HG03378 (cell line): ENCODE data around the gene C1orf232.

Experiments
- ATAC-seq: cut with Tn5 transposase; IDR thresholded peaks from one replicate; pipeline ENCODE4 v1.9.1; 2021; ENCODE audit warnings: mild to moderate bottlenecking, moderate library complexity; ENCODE audit not compliant: unreplicated experiment

The C1orf232 gene

DNA sequence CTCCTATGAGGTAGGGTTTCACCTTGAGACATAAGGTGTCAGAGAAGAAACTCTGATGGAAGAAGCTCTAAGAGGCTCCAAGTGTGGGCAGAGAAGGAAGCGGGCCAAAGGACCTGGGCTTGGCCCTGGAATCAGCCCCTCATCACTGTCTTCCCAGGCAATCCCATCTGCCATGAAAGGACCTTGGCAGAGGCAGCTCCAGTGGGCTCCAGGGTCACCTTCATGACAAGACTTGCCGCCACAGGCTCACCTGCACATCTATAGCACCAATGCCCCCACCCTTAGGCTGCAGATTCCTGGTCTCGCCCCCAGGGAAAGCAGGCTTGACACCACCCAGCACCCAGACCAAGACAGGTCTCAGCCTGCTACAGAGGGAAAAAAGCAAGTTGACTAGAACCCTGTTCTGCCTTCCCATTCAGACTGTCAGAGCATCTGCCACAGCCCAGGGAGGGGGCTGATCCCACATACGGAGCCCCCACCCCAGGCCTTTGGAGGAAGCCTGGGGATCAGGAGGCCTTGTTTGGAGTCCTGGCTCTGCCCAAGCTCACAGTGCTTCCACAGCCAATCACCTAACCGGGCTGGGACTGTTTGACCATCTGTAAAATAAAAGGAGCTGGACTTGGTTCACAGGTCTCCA, 10.4 kb downstream of the C1orf232 start:
- ATAC-seq = no peak

DNA sequence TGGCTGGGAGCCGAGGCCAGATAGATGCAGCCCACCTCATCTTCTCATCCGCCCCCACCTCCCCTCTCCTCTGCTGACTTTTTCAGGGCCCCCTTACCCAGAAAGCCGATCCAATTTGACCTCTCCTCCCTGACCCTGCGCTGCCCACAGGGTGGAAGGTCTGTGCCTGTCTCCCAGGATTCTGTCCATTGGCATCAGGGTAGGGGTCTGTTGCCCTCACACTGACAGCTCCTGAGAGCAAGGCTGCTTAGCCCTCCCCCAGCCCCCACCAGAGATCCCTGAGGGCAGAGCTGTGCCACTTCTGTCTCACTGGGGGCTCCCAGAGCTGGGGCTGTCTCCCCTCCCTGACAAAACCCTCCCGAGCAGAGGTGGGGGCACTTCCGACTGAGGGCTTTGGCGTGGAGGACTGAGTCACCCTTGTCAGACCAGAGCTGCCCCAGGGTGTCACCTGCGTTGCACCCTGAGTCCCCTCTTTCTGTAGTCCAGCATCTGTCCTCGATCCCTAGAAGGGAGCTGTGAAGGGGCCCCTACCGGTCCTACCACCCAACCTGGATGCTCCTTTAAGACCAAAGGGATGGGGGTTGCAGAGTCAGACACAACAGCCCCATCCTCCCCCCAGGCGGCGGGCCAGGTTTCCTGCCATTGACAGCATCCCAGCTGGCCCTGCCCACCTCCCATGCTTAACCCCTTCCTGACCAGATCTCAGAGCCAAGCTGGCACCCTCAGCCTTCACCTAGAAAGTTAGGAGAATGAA, 12.3 kb downstream of the C1orf232 start:
- no peak for ATAC-seq

DNA sequence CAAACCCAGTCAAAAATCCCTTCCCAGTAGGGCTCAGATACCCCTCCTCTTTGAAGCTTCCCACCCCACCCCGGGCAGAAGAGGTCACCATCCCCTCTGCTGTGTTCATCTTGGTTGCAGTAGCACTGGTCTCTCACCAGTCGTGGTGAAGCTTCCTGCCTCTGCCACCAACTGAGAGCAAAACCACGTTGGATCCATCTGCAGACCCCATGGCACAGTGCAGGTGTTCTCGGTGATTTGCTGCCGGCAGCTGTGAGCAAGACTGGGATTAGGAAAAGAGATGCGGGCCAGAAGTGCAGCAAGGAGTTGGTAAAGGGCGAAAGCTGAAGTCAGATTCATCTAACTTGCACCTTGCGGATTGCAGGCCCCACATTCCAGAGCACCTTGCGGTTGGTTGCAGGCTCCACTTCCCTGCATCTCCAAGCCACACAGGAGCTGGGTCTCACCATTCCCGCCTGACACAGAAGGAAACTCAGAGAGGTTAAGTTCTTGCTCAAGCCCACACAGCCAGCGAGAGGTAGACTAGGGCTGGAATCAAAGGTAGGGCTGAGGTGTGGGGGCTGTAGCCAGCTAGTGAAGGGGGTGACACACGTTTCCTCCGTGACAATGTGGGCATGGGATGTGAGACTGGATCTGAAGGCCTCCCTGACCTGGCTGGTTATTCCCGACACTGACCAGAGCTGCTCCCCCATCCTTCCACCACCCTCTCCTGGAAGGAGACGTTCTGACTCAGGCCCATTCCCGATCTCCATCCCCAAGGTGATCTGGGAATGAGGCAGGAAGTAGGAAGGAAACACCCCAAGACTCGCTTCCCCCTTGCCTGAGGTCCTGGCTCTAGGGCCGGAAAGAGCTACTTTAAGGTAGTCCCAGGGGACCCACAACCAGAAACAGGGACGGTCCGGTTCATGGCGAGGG, 13.1 kb downstream of the C1orf232 start:
- ATAC-seq = no peak

DNA sequence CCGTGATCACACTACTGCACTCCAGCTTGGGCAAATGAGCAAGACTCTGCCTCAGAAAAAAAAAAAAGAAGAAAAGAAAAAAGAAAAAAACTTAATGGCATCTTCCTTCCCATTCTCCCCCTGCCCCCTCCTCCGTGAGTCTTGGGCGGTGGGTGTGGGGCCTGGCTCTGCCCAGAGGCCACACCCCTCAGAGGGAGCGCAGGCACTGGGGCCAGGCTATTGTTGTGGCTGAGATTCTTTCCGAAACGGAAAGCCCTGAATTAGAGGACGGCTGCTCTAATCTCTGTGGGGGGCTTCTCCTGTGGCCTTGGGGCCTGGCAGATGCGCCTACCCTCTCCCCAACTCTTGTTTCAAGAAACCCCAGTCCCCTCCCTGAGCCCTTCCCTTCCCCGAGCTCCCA, 14.0 kb downstream of the C1orf232 start:
- ATAC-seq = no peak

DNA sequence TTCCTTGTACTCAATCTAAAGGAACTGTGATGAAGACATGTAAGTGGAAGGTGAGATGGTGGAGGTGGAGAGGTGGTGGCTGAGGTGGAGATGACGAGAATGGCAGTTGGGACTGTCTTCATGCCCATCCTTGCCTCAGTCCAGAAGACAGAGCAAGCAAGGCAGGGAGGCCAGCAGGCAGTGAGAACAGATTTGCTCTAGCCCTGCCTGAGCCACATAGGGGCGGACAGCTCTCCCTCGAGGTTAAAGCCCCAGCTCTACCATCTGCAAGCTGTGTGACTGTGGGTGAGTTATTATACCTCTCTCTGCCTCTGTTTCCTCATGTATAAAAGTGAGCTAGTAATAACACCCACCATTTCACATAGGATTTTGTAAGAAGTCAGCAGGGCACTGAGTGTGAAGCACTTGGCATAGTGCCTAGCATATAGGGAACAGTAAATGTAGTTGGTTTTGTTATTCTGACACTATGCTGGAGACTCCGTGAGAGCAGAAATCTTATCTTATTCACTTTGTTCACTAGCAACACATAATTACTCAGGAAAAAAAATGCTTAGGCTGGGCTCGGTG, 14.7 kb downstream of the C1orf232 start:
- ATAC-seq = no peak

DNA sequence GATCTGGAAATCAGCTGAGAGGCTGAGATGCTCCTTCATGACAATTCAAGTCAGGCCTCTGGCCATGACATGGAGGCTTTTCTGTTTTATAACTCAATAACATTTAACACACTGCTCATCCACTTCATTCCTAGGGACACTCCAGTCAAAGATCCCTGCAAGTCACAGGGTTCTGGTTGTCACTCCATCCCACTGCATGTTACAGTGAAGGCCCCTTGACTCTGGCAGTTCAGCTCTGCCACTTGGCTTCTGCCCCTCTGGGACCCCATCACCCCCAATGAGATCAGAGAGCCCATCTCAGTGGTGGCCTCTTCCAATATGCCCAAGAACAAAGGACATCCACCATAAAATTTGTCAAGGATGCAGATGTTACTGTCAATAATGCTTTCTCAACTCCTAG, 19.9 kb downstream of the C1orf232 start:
- no peak for ATAC-seq

DNA sequence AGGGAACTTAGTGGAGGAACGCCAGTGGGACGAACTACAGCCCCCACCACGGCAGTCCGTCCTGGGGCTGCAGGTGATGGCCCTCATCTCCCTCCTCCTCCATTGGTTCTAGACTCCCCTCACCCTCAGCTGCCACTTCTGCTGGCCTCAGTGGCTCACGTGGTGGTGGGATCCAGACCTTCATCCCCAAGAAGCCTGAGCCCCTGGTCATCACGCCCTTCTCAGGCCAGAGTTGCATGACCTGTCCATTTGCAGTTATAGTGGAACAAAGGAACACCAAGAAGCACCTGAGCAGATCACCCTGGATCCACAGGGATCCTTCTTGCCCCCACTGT, 22.8 kb downstream of the C1orf232 start:
- ATAC-seq = no peak

DNA sequence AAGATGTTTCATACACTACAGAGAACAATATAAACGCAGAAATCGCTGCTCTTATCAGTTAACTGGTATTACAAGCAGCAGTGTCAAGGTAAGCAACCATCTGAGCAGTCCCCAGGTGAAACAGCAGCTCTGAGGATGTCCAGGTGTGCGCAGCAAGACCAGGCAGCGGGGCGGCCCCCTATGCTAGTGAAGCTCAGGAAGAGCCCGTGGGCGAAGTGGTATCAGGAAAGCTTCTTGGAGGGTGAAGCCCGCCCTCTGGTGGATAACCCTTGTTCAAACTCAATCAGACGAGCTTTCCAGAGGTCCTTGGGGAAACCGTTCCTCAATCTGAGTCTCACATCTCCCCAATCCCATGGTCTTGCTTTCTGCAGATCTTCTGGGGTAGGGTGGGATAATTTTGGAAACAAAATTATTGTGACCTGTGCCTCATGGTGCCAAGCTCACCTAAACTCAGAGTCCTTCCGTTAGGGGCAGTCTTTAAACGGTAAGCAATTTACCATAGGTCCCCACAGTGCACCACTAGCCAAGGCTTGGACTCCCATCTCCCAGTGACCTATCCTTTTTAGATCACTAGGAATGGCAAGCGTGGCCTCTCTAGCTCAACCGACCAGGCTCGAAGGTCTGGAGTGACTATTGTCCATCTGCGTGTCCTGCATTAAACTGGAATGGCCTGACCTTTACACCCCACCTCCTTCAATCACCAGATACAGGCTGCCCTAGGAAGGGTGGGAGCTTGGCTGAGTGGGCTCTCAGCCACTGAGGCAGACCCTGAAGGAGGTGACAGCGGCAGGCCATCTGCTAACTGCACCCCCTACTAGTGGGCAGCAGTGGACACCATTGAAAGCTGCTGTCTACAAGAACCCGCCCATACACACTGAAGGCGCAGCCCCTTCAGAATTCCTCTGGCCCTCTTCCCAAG, 23.5 kb downstream of the C1orf232 start:
- ATAC-seq = no peak

DNA sequence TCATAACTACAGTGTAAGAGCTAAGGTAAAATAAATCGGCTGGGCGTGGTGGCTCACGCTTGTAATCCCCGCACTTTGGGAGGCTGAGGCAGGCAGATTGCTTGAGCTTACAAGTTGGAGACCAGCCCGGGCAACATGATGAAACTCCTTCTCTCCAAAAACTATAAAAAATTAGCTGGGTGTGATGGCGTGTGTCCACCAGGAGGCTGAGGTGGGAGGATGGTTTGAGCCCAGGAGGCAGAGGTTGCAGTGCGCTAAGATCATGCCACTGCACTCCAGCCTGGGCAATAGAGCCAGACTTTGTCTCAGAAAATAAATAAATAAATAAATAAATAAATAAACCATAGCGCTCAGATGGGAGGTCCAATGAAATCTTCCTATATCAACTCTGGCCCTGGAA, 26.6 kb downstream of the C1orf232 start:
- no peak for ATAC-seq

DNA sequence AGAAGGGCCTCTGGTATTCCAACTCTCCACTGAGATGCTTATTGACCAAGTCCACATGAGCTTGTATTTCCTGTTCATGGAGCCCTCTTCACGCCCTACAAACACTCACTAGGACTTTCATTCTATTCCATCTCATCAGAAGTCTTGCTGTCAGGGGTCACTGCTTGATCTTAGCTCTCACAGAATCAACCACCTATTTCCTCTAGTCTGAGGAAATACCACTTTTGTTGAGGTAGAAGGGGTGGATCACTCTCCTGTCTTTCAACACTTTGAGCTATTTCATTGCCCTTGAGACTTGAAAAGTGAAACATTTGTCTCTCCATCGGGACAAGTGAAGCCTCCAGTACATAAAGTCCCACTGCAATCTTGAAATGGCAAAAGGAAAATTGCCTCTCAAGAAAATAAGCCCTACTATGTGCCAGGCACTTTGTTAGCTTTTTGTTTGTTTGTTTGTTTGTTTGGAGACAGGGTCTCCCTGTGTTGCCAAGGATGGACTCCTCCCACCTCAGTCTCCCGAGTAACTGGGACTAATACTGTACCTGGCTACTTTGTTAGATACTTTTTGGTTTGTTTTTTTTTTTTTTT, 29.7 kb downstream of the C1orf232 start:
- no peak for ATAC-seq

DNA sequence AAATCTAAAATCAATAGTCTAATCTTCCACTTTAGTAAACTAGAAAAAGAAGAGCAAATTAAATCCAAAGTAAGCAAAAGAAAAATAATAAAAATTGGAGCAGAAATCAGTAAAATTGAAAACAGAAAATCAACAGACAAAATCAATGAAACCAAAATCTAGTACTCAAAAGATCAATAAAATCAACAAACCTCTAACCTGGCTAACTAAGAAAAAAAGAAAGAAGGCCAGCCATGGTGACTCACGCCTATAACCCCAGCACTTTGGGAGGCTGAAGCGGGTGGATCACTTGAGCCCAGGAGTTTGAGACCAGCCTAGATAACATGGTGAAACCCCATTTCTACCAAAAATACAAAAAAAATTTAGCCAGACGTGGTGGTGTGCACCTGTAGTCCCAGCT, 34.3 kb downstream of the C1orf232 start:
- no peak for ATAC-seq

DNA sequence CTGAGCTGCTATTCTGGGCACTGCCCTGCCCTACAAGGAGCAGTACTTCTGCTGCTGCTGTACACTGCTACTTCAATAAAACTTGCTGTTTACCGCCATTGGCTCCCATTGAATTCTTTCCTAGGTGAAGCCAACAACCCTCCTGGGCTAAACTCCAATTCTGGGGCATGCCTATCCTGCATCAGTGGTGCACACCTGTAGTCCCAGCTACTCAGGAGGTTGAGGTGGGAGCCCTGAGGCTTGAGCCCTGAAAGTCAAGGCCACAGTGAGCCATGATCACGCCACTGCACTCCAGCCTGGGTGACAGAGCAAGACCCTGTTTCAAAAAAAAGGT, 36.0 kb downstream of the C1orf232 start:
- ATAC-seq = no peak

DNA sequence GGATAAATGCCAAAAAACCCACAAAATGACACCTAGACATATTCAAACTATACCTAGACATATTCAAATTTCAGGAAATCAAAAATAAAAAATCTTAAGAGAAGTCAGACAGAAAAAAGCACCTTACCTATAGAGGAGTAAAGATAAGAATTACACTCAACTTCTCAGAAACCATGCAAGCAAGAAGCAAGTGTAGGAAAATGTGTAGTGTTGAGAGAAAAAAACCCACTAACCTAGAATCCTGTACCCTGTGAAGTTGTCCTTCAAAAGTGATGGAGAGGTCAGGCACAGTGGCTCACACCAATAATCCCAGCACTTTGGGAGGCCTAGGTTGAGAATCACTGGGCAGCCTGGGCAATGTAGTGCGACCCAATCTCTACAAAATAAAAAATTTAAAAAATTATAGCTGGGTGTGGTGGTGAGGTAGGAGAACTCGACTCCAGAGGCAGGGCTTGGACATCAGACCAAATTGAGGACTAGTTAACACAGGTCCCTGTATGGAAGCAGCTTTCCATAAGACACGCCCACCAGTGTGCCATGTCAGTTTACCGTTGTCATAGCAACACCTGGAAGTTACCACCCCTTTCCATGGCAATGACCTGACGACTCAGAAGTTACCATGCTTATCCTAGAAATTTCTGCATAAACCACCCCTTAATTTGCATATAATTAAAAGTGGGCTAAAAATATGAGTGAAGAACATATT, 36.5 kb downstream of the C1orf232 start:
- ATAC-seq = no peak

DNA sequence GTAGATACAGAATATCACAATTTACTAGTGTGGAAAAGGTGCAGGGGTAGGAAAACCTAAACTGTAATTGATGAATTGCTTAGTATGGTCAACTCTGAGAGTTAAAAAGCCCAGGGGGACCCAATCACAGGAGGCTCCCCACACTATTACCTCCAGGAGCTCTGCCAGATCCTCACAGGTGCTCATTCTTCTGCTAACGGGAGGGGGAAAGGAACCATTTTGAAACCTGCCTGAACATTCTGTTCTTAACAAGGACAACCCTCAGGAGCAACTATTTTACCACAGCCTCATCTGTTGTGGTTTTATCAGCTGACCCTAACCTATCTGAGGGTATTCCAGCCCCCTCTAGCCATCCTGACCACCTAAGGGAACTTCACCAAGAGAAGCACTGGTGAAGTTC, 38.1 kb downstream of the C1orf232 start:
- ATAC-seq = no peak

DNA sequence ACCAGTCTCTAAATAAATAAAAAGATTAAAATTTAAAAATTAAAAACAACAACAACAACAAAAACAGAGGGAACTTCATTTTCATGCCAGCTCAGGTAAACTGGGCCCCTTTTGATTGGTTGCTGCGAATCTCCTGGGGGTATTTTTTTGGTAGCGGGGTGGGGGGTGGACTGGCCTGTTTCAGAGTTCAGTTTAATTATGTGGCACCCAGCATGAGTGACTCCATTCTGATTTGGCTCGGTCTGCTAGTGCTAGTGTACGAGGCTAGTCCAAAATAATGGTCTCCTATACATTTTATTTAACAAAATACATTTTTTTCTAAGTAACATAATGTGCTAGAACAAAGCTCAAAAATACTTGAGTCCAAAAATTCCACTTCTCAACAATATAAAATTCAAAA, 39.0 kb downstream of the C1orf232 start:
- no peak for ATAC-seq

DNA sequence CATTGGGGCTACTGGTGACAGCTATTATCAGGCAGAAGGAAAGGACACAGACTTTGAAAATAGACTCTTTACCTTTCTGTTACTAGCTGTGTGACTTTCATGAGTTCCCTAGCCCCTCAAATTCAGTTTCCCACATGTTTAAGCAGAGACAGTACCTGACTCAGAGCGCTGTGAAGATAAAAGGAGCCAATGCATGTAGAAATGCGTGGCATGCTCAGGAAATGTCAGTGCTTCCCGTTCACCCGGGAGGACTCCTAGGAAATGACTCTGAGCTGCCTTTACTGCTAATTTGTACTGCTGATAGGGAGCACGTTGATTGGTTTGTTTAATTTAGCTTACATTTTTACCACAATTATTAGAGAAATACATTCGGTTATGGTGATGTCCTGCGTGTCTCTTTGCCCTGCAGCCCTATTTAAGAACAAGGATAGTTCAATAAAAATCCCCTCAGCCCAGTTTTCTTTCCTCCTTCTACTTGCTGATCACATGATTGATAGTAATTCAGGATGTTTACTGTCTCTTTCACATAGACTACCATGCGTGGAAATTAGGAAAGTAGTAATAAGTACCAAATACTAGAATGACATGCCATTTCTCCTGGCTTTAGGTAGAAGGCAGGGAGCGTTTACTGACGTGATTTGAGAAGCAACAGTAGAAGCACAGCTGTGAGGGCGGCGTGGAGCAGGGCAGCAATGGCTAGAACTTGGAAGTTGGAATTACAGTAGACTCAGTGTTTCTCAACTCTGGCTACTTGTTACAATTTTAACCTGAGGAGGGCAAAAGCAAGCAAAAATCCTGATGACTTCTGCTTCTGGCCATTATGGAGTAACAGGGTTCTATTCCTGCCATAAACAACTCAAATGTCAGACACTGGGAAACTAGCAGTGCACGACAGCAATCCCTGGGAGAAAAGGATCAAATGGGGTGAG, 41.3 kb downstream of the C1orf232 start:
- no peak for ATAC-seq

DNA sequence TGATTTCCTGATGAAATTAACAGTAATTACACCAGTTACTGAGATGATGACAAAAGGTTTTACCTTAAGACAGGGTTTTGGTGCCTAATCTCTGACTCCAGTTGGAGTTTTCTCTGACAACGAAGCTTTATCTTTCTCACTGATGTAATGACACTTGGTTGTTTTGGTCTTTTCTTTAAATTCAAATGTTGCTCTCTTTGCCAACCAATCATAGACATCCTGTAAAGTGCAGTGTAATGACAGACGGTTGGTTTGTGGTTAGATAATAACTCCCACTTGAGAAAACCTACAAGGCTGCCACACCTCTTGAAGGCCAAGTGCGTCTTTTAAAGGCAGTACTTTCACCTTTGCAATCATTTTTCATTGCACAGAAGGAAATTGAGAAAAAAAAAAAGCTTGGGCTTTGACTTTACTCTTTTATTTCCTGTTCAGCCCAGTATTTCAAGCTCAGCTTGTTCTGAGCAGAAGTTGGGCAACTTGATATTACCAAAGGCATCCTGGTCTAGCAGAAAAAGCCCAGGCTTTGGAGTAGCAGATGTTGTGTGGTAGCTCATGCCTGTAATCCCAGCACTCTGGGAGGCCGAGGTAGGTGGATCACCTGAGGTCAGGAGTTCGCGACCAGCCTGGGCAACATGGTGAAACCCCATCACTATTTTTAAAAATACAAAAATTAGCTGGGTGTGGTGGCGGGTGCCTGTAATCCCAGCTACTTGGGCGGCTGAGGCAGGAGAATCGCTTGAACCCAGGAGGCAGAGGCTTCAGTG, 42.3 kb downstream of the C1orf232 start:
- peak; percentile 78 for ATAC-seq

DNA sequence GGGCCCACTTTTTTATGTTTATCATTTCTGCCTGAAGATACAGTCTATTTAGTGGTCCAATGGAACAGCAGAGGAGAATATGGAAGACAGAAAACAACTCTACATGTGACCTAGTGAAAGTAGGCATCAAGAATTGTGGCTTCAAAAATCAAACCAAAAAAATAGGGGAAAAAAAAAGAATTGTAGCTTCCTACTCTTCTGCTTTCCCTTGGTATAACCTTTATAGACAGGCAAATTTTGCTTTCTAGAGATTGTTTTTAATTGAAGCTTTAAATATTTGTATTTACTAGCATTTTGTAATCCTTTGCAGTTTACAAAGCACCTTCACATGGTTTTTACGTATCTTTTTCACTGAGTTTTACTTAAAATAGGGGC, 42.8 kb downstream of the C1orf232 start:
- no peak for ATAC-seq
